GM19351 (cell line): ENCODE measurements around the gene MRPL9.

Source experiments
- ATAC-seq: cut with Tn5 transposase; IDR thresholded peaks from one replicate; pipeline ENCODE4 v1.9.1; 2021; ENCODE audit warnings: mild to moderate bottlenecking, moderate library complexity; ENCODE audit not compliant: unreplicated experiment

Gene MRPL9

DNA sequence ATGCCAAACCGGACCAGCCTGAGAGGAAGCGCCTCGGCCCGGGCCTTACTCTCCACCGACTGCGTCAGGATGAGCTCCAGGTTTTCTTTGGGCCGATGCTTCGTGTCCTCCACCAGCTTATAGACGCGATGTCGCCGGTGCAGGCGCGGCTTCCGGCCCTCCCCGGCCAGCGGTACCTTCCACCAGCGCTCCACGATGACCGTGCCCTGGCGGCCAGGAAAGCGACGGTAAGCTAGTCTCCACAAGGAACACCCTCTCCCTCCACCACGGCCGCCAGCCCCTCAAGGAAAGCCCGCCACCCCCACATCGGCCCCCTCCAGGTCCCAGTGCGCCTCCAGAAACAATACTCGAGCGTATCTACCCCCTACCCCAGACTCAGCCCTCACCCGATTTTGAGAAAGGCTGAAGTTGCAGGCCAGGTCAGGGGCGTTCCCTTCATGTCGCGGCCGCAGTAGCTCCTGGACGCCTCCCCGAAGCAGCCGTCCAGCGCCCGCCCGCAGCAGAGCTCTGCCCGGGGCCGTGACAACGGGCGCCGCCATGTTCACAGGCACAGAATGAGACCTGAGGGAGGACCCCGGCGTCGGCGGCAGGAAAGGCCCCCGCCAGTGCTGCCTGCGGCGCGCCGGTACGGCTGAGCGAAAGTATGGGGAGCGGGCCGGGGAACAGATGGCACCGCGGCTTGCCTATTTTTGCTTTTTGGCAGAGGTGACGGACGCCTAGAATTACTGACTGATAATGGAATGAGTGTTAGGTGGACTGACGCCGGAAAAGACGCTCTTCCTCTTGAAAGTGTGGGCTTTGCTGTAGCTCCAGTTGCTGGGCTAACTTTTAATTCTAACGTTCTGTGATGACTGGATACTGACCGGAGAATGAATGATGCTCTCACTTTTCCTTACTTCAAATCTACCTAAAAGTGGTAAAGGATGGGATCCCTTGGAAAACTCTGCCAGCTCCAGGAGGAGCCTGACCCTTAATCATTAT, at the start of gene MRPL9:
Gene MRPL9, minus strand, starts transcription at position 556 of the 981 bp plus-strand sequence. Its CDS starts 17 bp downstream, at position 539.
- peak; percentile 96 for ATAC-seq

- no peak for ATAC-seq
Observed at GRCh38 chr1:151811181-151811580, 47.9 kb upstream of the MRPL9 start.

DNA sequence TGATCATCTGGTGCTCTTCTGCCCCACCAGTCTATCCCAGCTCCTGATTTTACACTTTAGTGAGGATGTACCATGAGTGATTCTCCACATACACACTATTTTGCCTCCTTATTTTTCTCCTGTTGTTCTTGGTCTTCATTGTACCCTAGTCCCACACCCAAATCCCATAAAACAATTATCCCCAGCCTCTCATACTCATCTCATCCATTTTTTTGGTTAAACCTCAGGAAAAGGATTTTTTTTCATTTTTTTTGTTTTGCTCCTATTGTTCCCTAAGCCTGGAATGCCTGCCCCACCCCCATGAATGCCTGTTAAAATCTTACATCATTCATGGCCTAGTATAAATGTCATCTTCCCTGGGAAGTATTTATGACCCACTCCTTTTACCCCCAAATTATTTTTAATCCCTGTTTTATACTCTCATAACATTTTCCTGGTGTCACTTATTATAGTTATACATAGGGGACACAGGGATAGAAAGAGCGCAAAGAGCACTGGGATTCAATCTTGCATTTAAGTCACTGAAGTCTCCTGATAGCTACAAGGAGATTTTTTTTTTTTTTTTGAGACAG, 46.8 kb upstream of the MRPL9 start:
- no peak for ATAC-seq

DNA sequence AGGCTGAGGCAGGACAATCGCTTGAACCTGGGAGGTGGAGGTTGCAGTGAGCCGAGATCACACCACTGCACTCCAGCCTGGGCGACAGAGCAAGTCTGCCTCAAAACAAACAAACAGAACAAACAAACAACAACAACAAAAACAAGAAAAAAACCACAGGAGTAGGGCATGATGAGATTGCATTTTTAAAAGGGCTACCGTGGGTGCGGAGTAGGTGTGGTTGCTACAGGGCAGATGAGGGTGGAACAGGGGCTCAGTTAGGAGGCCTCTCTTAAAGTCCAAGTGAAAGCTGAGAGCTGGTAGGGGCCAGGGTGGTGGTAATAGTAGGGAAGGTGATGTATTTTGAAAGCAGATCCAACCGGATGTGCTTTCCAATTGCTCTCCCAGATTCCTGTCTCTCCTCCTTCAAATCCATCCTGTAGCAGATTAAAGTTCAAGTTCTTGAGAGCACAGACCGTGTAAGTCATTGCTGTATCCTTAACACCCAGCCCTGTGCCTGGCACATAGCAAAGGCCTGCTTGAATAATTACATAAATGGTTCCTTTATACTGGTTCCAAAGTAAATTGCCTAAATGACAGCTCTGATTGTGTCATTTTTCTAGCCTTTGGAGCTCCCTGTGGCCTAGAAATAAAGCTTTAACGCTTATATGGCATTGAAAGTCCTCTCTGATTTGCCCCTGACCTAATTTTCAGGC, 46.1 kb upstream of the MRPL9 start:
- ATAC-seq = no peak

DNA sequence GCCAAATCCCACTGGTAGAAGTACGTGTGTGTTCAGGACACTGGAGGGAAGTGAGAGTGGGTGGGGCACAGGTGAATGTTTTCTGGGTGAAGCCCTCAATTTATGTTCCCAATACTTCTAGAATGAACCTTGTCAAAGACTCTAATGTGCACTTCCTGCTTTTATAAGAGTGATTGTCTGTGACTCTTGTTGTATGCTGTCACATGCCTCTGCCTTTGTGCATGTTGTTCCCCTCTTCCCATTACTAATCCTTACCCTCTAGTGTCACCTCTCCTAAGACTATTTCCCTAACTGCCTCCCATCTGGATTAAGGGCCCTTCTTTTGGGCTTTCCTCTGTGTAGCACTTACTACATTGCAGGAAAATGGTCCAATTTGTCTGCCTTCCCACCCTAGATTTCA, 44.5 kb upstream of the MRPL9 start:
- ATAC-seq = no peak

DNA sequence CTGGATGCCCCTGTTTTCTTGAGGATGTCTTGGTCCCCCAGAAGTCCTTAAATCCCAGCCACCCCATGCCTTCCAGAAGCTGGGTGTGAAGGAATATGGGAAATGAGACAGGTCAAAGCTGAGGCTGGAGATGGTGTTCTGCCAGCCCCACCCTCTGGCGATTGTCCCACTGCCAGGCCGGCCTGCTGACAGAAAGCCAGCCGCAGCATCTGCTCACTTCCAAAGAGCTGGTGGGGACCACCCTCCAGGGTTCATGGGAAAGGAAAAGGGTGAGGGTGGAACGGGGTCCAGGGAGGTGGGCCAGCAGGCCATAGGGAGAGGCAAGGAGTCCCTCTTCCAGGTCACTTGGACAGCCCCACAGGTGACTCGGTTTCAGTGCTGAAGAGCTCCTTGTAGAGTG, 43.8 kb upstream of the MRPL9 start:
- no peak for ATAC-seq

- no peak for ATAC-seq
Observed at GRCh38 chr1:151806170-151806569, 42.9 kb upstream of the MRPL9 start.

GRCh38 chr1:151805066-151805820, 41.9 kb upstream of the MRPL9 start, which contains the start of gene LINGO4:
Gene LINGO4 (minus strand): TSS chr1:151805419. CDS start chr1:151802704, 2,715 bp downstream.
- ATAC-seq = no peak

DNA sequence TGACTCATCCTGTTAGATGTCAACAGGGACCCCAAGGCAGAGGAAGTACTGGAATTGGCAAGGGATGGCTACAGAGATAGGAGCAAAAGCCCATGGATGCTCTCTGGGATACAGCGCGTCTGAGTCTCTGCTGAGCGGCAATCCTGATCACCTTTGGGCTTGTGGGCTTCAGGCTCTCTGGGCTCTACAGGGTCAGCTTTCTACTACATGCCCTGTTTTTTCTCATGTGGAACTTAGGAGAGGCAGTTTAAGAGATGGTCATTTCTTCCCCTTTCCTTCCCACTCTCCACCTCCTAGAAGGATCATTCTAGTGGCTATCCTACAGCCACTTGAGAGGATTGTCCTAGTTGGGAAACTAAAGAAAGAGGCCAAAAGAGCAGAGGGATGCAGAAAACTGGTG, 40.6 kb upstream of the MRPL9 start:
- no peak for ATAC-seq

GRCh38 chr1:151803164-151803563, 39.9 kb upstream of the MRPL9 start:
- no peak for ATAC-seq

DNA sequence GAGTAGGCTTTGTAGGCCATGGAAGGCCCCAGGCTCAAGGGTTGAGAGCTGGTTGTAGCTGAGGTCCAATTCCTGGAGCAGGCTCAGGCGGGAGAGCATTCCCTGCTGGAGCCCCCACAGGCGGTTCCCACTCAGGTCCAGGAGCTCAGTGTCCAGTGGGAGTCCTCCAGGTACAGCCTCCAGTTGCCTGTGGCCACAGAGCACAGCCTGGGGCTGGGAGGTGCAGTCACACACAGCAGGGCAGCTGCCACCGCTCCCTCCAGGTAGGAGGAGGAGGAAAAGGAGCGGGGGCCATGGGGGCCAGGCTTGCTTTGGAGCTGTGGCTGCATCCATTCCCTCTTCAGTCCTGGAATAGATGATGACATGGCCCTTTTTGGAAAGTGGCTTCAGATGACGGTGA, 39.1 kb upstream of the MRPL9 start:
- no peak for ATAC-seq

GRCh38 chr1:151801846-151802245, 38.5 kb upstream of the MRPL9 start:
- no peak for ATAC-seq

- no peak for ATAC-seq
Observed at GRCh38 chr1:151801310-151801820, 38.1 kb upstream of the MRPL9 start.

- ATAC-seq = no peak
Observed at GRCh38 chr1:151800830-151801229, 37.5 kb upstream of the MRPL9 start.

GRCh38 chr1:151799179-151800022, 36.1 kb upstream of the MRPL9 start:
- ATAC-seq = no peak

DNA sequence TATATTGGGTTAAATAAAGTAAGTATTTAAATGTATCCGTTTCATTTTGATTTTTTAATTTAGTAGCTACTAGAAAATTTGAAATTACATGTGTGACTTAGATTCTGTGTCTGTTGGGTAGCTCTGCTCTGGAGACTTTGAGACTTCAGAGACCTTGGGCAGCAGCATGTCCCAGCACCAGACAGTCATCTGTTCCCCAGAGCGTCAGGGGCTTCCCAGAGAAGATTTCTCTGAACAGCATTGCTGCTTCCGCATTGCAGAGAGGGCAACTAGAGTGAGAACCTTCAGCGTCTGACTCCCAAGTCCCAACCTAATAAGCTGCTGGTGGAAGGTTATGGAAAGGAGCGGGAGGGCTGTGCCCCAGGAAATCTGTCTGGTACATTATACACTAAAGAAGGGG, 35.3 kb upstream of the MRPL9 start:
- ATAC-seq = no peak

GRCh38 chr1:151790940-151791651, 27.8 kb upstream of the MRPL9 start:
- peak; percentile 9 for ATAC-seq

- ATAC-seq = peak; percentile 97
Observed at GRCh38 chr1:151790071-151790939, 27.0 kb upstream of the MRPL9 start, which contains the start of gene TDRKH. Gene TDRKH (minus strand): TSS chr1:151790500. CDS start chr1:151783022, 7,478 bp downstream.
